ENCODE measurements around the gene NFE2L2. TPM values are rescaled to one million over a fixed set of nuclear protein-coding genes. Genes with fewer than 3 reads are reported as not detected.

Gene NFE2L2
- total RNA-seq, 1 donor from 2014 or later: 89.3 TPM

GRCh38 chr2:177237932-177238331 lies 26.6 kb downstream of the NFE2L2 start:
- no peak overlapping the region for H3K27ac Mint-ChIP-seq
- H3K4me1 Mint-ChIP-seq: peaks cover 60% of the 10 kb centered on the region
- POLR2A ChIA-PET: interaction anchor here (1.0 to 3.8 kb wide), 4 partner anchors 11 to 73 kb away, joined by 3 to 65 read pairs (median 10); partner anchors contain the start of genes HNRNPA3 and NFE2L2
- TF ChIP-seq CTCF (IDR thresholded peaks at IDR 0.05): no peak
- ATAC-seq (ENCODE audit: low read depth) (no peak), DNase-seq (no peak)
- no peaks in the 10 kb centered on the region for H3K9me3 Mint-ChIP-seq
- CTCF ChIA-PET: interaction anchor here (1.8 to 4.8 kb wide), 2 partner anchors 25 to 73 kb away, joined by 7 to 29 read pairs; partner anchors contain the start of gene NFE2L2
- H3K36me3 Mint-ChIP-seq (ENCODE audit: low read depth): peaks cover 53% of the 10 kb centered on the region
- H3K27me3 Mint-ChIP-seq: no peaks in the 10 kb centered on the region
- intact Hi-C loops (cut with micrococcal nuclease): no loop called here
- no peak overlapping the region for H3K4me3 Mint-ChIP-seq

- no peaks in the 10 kb centered on the region for H3K27me3 Mint-ChIP-seq
- no peak for ATAC-seq (ENCODE audit: low read depth)
- no peak overlapping the region for H3K4me3 Mint-ChIP-seq
- CTCF ChIA-PET: no interaction called here
- H3K36me3 Mint-ChIP-seq (ENCODE audit: low read depth): peaks cover 55% of the 10 kb centered on the region
- POLR2A ChIA-PET: interaction anchor here (2.0 kb wide), 1 partner anchor 29 kb away, joined by 6 read pairs; the partner anchor contains the start of gene NFE2L2
- H3K4me1 Mint-ChIP-seq: peaks cover 40% of the 10 kb centered on the region
- no peak for DNase-seq
- intact Hi-C loops (cut with micrococcal nuclease): no loop called here
- no peaks in the 10 kb centered on the region for H3K9me3 Mint-ChIP-seq
- TF ChIP-seq CTCF (IDR thresholded peaks at IDR 0.05): no peak
- H3K27ac Mint-ChIP-seq: no peak overlapping the region
These were observed 28.6 kb downstream of the NFE2L2 start for GRCh38 chr2:177235855-177236437.

- DNase-seq (no peak), ATAC-seq (ENCODE audit: low read depth) (no peak)
- H3K36me3 Mint-ChIP-seq (ENCODE audit: low read depth): peaks cover 63% of the 10 kb centered on the region
- POLR2A ChIA-PET: no interaction called here
- H3K27me3 Mint-ChIP-seq: no peaks in the 10 kb centered on the region
- no peak for TF ChIP-seq CTCF (IDR thresholded peaks at IDR 0.05)
- intact Hi-C loops (cut with micrococcal nuclease): no loop called here
- CTCF ChIA-PET: interaction anchor here (0.6 kb wide), 1 partner anchor 37 kb away, joined by 3 read pairs; no protein-coding TSS in a partner anchor
- no peaks in the 10 kb centered on the region for H3K9me3 Mint-ChIP-seq
- no peak overlapping the region for H3K27ac Mint-ChIP-seq
- H3K4me1 Mint-ChIP-seq: peaks cover 24% of the 10 kb centered on the region
- H3K4me3 Mint-ChIP-seq: no peak overlapping the region
These were observed 30.3 kb downstream of the NFE2L2 start for GRCh38 chr2:177234267-177234666.

- DNase-seq (no peak), ATAC-seq (ENCODE audit: low read depth) (no peak)
- TF ChIP-seq CTCF (IDR thresholded peaks at IDR 0.05): no peak
- Mint-ChIP-seq H3K4me1 (peaks cover 14% of the 10 kb centered on the region), H3K4me3 (no peak overlapping the region), H3K27me3 (no peaks in the 10 kb centered on the region), H3K27ac (no peak overlapping the region), H3K36me3 (ENCODE audit: low read depth) (peaks cover 77% of the 10 kb centered on the region), H3K9me3 (no peaks in the 10 kb centered on the region)
- ChIA-PET POLR2A (interaction anchor here (5.0 kb wide), 1 partner anchor 32 kb away, joined by 36 read pairs; the partner anchor contains the start of gene NFE2L2), CTCF (interaction anchor here (1.0 to 2.1 kb wide), 3 partner anchors 23 to 67 kb away, joined by 3 to 6 read pairs (median 5); no protein-coding TSS in a partner anchor)
- intact Hi-C loops (cut with micrococcal nuclease): no loop called here
These were observed 32.3 kb downstream of the NFE2L2 start for GRCh38 chr2:177232098-177232704.

GRCh38 chr2:177231270-177231669 lies 33.3 kb downstream of the NFE2L2 start:
- H3K4me3 Mint-ChIP-seq: no peak overlapping the region
- peaks cover 84% of the 10 kb centered on the region for H3K36me3 Mint-ChIP-seq (ENCODE audit: low read depth)
- H3K9me3 Mint-ChIP-seq: no peaks in the 10 kb centered on the region
- ChIA-PET POLR2A (interaction anchor here (1.7 to 5.0 kb wide), 2 partner anchors 9 to 33 kb away, joined by 4 to 36 read pairs; partner anchors contain the start of gene NFE2L2), CTCF (interaction anchor here (1.0 to 2.1 kb wide), 2 partner anchors 24 to 66 kb away, joined by 3 to 5 read pairs; no protein-coding TSS in a partner anchor)
- DNase-seq: no peak
- intact Hi-C loops (cut with micrococcal nuclease): loop anchor here (2.0 kb wide), 1 partner anchor 16 kb away; no protein-coding TSS in a partner anchor
- H3K27ac Mint-ChIP-seq: no peak overlapping the region
- peaks cover 24% of the 10 kb centered on the region for H3K4me1 Mint-ChIP-seq
- no peak for ATAC-seq (ENCODE audit: low read depth)
- no peaks in the 10 kb centered on the region for H3K27me3 Mint-ChIP-seq
- TF ChIP-seq CTCF (IDR thresholded peaks at IDR 0.05): no peak
